HG02938 (cell line): ENCODE data around the gene TPK1.

Experiments used
- ATAC-seq: cut with Tn5 transposase; IDR thresholded peaks from one replicate; pipeline ENCODE4 v1.9.1; 2021; ENCODE audit warnings: mild to moderate bottlenecking, moderate library complexity; ENCODE audit not compliant: unreplicated experiment

The TPK1 gene

GRCh38 chr7:144835652-144836544, at the start of gene TPK1:
TPK1 (minus strand) TSS chr7:144836053; CDS start chr7:144835602, 451 bp downstream.
- ATAC-seq = peak; percentile 81

- ATAC-seq = no peak
These were observed 49.6 kb upstream of the TPK1 start for GRCh38 chr7:144885478-144885877.

- ATAC-seq = no peak
These were observed 49.0 kb upstream of the TPK1 start for GRCh38 chr7:144884896-144885295.

DNA sequence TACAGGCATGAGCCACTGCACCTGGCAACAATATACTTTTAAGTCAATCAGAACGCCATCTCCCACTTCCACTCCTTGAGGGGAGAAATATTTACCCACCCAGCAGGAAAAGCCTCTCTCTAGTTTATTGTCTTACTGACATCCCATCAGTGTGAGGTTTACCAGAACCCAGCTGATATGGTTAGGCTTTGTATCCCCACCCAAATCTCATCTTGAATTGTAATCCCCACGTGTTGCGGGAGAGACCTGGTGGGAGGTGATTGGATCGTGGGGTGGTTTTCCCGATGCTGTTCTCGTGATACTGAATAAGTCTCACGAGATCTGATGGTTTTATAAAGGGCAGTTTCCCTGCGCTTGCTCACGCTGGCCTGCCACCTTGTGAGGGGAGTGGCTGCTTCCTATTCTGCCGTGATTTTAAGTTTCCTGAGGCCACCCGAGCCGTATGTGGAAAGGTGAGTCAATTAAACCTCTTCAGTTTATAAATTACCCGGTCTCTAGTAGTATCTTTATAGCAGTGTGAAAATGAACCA, 37.5 kb upstream of the TPK1 start:
- no peak for ATAC-seq

DNA sequence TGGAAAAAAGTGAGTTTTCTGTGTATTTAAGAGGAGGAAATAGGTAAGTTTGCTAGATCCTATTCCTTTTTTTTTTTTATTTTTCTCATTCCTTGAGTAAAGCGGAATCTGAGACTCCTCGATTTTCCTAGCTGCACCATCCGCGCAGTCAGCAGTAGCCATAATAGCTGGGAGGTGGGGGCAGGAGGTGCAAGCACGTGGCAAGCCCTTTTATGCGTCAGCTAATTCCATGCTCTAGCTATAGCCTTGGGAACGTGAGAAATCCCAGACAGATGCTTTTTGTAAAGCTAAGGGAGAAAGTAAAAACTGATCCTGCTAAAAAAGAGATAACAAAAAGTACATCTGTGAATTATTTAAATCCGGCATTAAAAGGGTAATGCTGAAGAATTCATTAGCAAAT, 33.2 kb upstream of the TPK1 start:
- no peak for ATAC-seq

GRCh38 chr7:144866189-144866588, 30.3 kb upstream of the TPK1 start:
- ATAC-seq = peak; percentile 62

GRCh38 chr7:144863320-144863647, 27.4 kb upstream of the TPK1 start:
- ATAC-seq = no peak

DNA sequence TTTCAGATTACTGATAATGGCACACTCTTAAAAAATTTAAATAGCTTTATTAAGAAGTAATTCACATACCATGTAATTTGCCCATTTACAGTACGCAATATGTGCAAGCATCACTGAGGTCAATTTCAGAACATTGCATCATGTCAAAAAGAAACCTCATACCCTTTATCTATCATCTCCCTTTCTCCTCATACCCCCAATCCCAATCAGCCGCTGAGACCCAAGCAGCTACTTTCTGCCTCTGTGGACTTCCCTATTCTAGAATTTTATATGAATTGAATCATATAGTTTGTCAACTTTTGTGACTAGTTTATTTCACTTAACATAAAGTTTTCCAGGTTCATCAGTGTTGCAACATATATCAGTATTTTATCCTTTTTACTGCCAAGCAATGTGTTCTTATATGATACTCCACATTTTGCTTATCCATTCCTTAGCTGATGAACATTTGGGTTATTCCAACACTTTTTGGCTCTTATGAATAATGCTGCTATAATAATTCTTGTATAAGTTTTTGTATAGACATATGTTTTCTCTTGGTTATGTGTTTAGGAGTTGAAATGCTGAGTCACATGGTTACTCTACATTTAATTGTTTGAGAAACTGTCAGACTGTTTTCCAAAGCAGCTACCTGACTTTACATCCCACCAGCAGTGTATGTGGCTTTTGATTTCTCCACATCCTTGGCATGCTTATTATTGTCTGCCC, 26.9 kb upstream of the TPK1 start:
- ATAC-seq = no peak

DNA sequence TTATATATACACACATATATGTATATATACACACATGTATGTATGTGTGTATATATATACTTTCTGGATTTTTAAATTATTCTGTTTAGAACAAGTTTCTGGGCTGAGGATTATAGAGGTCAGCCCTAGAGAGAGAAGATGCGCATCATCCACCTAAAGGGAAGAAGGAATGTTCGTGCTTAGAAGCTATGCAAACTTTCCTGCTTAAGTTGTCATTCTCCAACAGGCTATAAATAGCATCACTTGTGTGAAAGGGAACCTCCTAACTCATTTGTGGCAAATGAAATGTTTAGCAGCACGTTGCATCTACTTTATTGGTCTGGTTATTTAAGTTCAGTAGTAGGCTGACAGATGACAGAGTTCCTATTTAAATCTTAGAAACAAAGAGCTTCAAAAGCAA, 23.9 kb upstream of the TPK1 start:
- ATAC-seq = no peak

GRCh38 chr7:144857463-144857862, 21.6 kb upstream of the TPK1 start:
- no peak for ATAC-seq

GRCh38 chr7:144854839-144855424, 19.1 kb upstream of the TPK1 start:
- ATAC-seq = no peak

DNA sequence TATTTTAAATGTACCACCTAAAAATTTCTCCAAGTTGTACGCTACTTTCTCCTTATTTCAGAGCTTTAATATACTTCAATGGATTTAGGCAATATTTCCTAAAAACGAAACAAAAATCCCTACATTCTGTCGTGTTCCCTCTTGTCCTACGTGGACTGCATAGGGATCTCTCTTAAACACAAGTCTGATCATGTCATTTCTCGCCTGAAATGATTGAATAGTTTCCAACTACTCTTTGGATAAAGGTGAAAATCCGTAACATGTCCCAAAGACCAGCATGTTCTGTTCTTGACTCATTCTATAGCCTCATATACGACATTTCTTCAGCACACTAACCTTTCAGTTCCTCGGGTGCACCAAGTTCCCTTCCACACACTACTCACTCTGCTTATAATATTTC, 17.7 kb upstream of the TPK1 start:
- no peak for ATAC-seq

GRCh38 chr7:144848078-144848477, 12.2 kb upstream of the TPK1 start:
- no peak for ATAC-seq

- ATAC-seq = peak; percentile 94
These were observed 6.6 kb upstream of the TPK1 start for GRCh38 chr7:144842377-144842851.

DNA sequence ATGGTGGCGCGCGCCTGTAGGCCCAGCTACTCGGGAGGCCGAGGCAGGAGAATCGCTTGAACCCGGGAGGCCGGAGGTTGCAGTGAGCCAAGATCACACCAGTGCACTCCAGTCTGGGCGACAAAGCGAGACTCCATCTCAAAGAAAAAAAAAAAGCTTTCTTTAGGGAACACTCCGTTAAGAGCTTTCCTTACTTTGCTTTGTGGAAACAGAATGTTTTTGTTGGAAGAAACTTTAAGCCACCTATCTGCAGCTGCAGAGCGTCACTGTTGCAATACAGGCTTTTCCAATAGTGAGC, 641 bp upstream of the TPK1 start:
- no peak for ATAC-seq

DNA sequence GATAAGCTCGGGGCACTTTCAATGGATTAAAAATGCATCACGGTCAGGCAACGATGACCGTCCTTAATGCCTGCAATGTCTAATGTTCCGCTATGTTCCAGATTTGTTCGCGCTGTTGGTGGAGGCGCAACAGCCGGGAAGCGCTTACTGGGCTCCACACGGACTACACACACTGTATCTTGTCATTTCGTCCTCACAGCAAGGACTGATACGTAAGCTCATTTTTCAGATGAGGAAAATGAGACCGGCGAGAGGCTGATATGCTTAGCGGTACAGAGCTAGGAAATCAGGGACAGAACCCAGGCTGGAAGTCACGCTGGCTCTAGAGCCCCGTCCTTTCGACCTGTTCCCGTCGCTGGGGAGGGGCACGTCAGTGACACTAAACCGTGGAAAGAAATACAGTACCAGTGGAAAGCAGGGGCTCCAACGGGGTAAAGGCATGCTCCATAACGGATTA, 670 bp downstream of the TPK1 start:
- ATAC-seq = peak; percentile 32

GRCh38 chr7:144834641-144835144, 1.2 kb downstream of the TPK1 start:
- ATAC-seq = peak; percentile 36

GRCh38 chr7:144830811-144831210, 5.0 kb downstream of the TPK1 start:
- ATAC-seq = no peak

DNA sequence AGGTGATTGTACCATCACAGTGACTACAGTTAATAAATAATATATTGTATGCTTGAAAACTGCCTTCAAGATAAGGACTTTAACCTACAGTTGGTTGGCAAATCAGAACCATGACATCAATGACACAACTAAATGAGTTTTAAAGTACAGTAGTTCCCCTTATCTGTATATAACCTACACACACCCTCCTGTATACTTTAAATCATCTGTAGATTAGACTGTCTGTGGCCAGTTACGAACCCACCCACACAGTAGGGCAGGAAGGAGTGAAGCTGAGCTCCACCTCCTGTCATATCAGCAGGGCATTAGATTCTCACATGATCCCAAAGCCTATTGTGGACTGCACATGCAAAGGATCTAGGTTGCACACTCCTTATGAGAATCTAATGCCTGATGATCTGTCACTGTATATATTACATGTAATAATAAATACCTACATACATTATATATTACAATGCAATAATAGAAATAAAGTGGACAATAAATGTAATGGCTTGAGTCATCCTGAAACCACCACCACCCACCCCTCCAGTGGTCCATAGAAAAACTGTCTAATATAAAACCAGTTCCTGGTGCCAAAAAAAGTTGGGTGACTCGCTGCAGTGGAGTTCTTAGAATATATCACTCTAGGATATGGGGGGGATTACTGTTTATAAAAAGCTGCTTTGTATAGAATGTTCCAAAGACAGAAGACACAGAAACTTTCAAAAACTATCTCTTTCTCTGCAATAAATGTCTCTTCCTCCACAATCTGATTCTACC, 5.6 kb downstream of the TPK1 start:
- ATAC-seq = no peak

GRCh38 chr7:144827621-144828020, 8.2 kb downstream of the TPK1 start:
- no peak for ATAC-seq

DNA sequence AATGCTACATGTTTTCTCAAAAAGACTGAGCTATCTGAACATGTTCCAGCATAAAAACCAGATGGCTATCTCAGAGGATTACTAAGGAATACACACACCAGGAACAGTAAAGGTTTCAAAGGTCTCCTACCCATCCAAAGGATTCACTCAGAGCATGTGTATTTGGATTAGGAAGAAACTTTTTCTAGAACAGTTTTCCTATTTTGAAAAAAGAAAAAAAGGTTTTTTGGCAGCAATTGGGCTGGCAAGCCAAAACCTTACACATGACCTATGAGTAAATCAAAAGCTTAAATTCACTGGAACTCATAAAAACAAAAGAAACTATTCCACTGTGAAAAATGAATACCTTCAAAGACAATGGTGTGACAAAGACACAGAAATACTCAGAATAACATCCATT, 9.6 kb downstream of the TPK1 start:
- ATAC-seq = no peak
